SU-DHL-6 (cell line): Measurements from ENCODE around the gene UBE2J2.

Source experiments
- EZH2phosphoT487 ChIP-seq: fragments of 200-600 bp; sonication (generic), shearing (Covaris generic); conservative IDR thresholded peaks from 2 replicates; pipeline ENCODE4 v1.6.1; 2018; ENCODE audit warnings: mild to moderate bottlenecking, antibody characterized with exemption, low read length, moderate library complexity, mixed read lengths
- TF ChIP-seq, protein P1 (sequence below): fragments of 200-600 bp; sonication (generic); IDR thresholded peaks from one replicate; pipeline ENCODE4 v1.5.1; 2017; ENCODE audit warnings: antibody characterized with exemption, mild to moderate bottlenecking, low read length, moderate library complexity; ENCODE audit not compliant: insufficient read depth, poor library complexity, severe bottlenecking

DNA sequence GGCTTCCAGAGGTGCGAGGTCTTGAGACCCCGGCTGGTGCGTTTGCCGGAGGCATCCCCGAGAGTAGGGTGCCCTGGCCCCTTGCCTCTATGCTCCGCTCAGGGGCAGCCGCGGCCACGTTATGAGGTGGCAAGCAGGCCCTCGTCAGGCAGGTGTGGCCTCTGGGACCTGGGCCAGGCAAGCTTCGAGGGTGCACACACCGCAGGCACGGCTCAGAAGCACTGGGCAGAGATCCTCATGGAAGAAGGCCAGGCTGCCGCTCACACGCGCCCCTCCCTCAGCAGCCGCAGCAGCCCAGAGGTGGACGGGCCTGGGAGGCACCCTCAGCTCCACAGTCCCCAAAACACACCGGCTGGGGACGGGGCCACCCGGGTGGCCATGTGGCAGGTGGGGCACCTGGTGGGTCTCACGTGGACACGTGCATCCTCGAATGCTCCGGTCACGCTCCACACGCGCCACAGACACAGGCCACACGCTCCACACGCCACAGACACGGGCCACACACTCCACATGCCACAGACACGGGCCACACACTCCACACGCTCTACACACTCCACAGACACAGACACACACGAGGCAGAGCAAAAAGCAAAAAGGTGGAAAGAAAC lies 48.3 kb downstream of the UBE2J2 start:
- TF ChIP-seq, protein P1, sequence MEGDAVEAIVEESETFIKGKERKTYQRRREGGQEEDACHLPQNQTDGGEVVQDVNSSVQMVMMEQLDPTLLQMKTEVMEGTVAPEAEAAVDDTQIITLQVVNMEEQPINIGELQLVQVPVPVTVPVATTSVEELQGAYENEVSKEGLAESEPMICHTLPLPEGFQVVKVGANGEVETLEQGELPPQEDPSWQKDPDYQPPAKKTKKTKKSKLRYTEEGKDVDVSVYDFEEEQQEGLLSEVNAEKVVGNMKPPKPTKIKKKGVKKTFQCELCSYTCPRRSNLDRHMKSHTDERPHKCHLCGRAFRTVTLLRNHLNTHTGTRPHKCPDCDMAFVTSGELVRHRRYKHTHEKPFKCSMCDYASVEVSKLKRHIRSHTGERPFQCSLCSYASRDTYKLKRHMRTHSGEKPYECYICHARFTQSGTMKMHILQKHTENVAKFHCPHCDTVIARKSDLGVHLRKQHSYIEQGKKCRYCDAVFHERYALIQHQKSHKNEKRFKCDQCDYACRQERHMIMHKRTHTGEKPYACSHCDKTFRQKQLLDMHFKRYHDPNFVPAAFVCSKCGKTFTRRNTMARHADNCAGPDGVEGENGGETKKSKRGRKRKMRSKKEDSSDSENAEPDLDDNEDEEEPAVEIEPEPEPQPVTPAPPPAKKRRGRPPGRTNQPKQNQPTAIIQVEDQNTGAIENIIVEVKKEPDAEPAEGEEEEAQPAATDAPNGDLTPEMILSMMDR = no peak
- no peak for TF ChIP-seq EZH2phosphoT487
